Caco-2 (cell line): ENCODE results near the gene HTR3B. TPM values are rescaled to one million over a fixed set of nuclear protein-coding genes. Genes with fewer than 3 reads are reported as not detected.

Source experiments
- BruUV-seq: library from RNA; stranded (reverse); fragments of 400-500 nt; replicated peaks from 2 replicates; lab custom pipeline; 2021; lab: Mats Ljungman, UMichigan
- CTCF ChIA-PET: fragments of 300-600 bp; sonication (Branson Sonifier 250); formaldehyde crosslinking; loops from one replicate; lab custom pipeline; 2022; ENCODE audit warnings: antibody characterized with exemption; lab: Charles Lee
- POLR2A ChIA-PET: fragments of 300-600 bp; sonication (Branson Sonifier 250); formaldehyde crosslinking; loops from one replicate; lab custom pipeline; 2022; ENCODE audit warnings: antibody characterized with exemption; lab: Charles Lee
- DNase-seq, 2 experiments: peaks; one replicate each; pipeline versions ENCODE4 v3.0.0 to v3.0.0-alpha.2; 2020 to 2022
- H3K27me3 ChIP-seq: replicated peaks from 2 replicates; pipeline ENCODE4 v1.6.0; 2011; ENCODE audit warnings: low read length; ENCODE audit not compliant: control insufficient read depth, insufficient read depth
- H3K36me3 ChIP-seq: 2 replicates; pipeline ENCODE4 v1.5.1; 2011; ENCODE audit warnings: low read length; ENCODE audit not compliant: control insufficient read depth, insufficient read depth
- H3K4me1 ChIP-seq: fragments of 250-450 bp; sonication (Bioruptor Pico); 2 replicates; pipeline ENCODE4 v1.5.1; 2020; ENCODE audit warnings: mild to moderate bottlenecking
- H3K4me3 ChIP-seq: 2 replicates; pipeline ENCODE4 v1.5.1; 2011; ENCODE audit warnings: low read depth, mild to moderate bottlenecking, control low read depth, low read length
- H3K9me3 ChIP-seq: fragments of 250-450 bp; sonication (Bioruptor Pico); 2 replicates; pipeline ENCODE4 v1.5.1; 2020; ENCODE audit warnings: mild to moderate bottlenecking, moderate library complexity
- H3K27ac Mint-ChIP-seq: one replicate; pipeline ENCODE4 v1.8.0; 2022; ENCODE audit warnings: mixed read lengths; ENCODE audit not compliant: unreplicated experiment
- H3K27me3 Mint-ChIP-seq: one replicate; pipeline ENCODE4 v1.8.0; 2022; ENCODE audit warnings: mixed read lengths; ENCODE audit not compliant: insufficient read depth, unreplicated experiment
- H3K36me3 Mint-ChIP-seq: one replicate; pipeline ENCODE4 v1.8.0; 2022; ENCODE audit warnings: mild to moderate bottlenecking, mixed read lengths; ENCODE audit not compliant: insufficient read depth, unreplicated experiment
- H3K4me1 Mint-ChIP-seq: one replicate; pipeline ENCODE4 v1.8.0; 2022; ENCODE audit warnings: low read depth, mixed read lengths; ENCODE audit not compliant: unreplicated experiment
- H3K4me3 Mint-ChIP-seq: one replicate; pipeline ENCODE4 v1.8.0; 2022; ENCODE audit warnings: mild to moderate bottlenecking, moderate library complexity, mixed read lengths; ENCODE audit not compliant: unreplicated experiment
- H3K9me3 Mint-ChIP-seq: one replicate; pipeline ENCODE4 v1.8.0; 2022; ENCODE audit warnings: mixed read lengths; ENCODE audit not compliant: unreplicated experiment
- CTCF ChIP-seq, 2 experiments: fragments of 200-600 bp in 1 of 2; IDR thresholded peaks; 1 replicate in 1 of 2; 2 replicates in 1 of 2; pipeline versions ENCODE4 v1.5.1 to v1.8.0; 2011 to 2022; ENCODE audit warnings: antibody characterized with exemption in 1 of 2, control low read depth in 1 of 2, inconsistent platforms in 1 of 2, low read depth in 1 of 2, low read length in 1 of 2, mild to moderate bottlenecking in 1 of 2, moderate library complexity in 1 of 2; ENCODE audit not compliant: insufficient read depth in 1 of 2, severe bottlenecking in 1 of 2, unreplicated experiment in 1 of 2
- intact Hi-C: fragments of 100-400 bp; cut with micrococcal nuclease; formaldehyde crosslinking; loops from one replicate; pipeline ENCODE4 v1.10.0; 2022; ENCODE audit not compliant: unreplicated experiment
- total RNA-seq: library from RNA; stranded (reverse); gene quantifications from 2 replicates; pipeline ENCODE4 v1.2.3, GENCODE V29; 2022

The HTR3B gene
- total RNA-seq, 1 experiment from 2014 or later = not detected

GRCh38 chr11:113985906-113986305 lies 81.3 kb downstream of the HTR3B start:
- H3K27me3 Mint-ChIP-seq = peaks cover 33% of the 10 kb centered on the region
- DNase-seq = no peak
- intact Hi-C loops = no loop called here
- ChIA-PET POLR2A (no interaction called here), CTCF (interaction anchor here (1.2 to 1.5 kb wide), 2 partner anchors 90 to 277 kb away, joined by 6 read pairs; no protein-coding TSS in a partner anchor)
- no peaks in the 10 kb centered on the region for H3K9me3 Mint-ChIP-seq
- TF ChIP-seq CTCF (IDR thresholded peaks at IDR 0.05; ENCODE audit: insufficient read depth in 1 of 2, low read depth in 1 of 2, low read length in 1 of 2, severe bottlenecking in 1 of 2, unreplicated experiment in 1 of 2) = no peak
- no peak overlapping the region for H3K4me3 Mint-ChIP-seq
- no peaks in the 10 kb centered on the region for H3K36me3 ChIP-seq
- H3K36me3 Mint-ChIP-seq = no peaks in the 10 kb centered on the region
- no peak overlapping the region for H3K27ac Mint-ChIP-seq
- no peaks in the 10 kb centered on the region for H3K4me1 Mint-ChIP-seq
- H3K4me3 ChIP-seq = no peak overlapping the region
- peaks cover 5% of the 10 kb centered on the region for H3K27me3 ChIP-seq
- H3K9me3 ChIP-seq = no peaks in the 10 kb centered on the region
- BruUV-seq = no TSS peak
- H3K4me1 ChIP-seq = no peaks in the 10 kb centered on the region

- Histone ChIP-seq H3K4me3 (no peak overlapping the region), H3K4me1 (no peaks in the 10 kb centered on the region), H3K36me3 (no peaks in the 10 kb centered on the region), H3K27me3 (peaks cover 4% of the 10 kb centered on the region), H3K9me3 (no peaks in the 10 kb centered on the region)
- H3K27me3 Mint-ChIP-seq = peaks cover 36% of the 10 kb centered on the region
- H3K36me3 Mint-ChIP-seq = no peaks in the 10 kb centered on the region
- no peak for DNase-seq
- intact Hi-C loops = no loop called here
- no peak overlapping the region for H3K27ac Mint-ChIP-seq
- no peak for TF ChIP-seq CTCF (IDR thresholded peaks at IDR 0.05; ENCODE audit: insufficient read depth in 1 of 2, low read depth in 1 of 2, low read length in 1 of 2, severe bottlenecking in 1 of 2, unreplicated experiment in 1 of 2)
- no peak overlapping the region for H3K4me3 Mint-ChIP-seq
- no TSS peak for BruUV-seq
- CTCF ChIA-PET = interaction anchor here (1.2 to 1.5 kb wide), 2 partner anchors 90 to 276 kb away, joined by 6 read pairs; no protein-coding TSS in a partner anchor
- no peaks in the 10 kb centered on the region for H3K9me3 Mint-ChIP-seq
- H3K4me1 Mint-ChIP-seq = no peaks in the 10 kb centered on the region
- POLR2A ChIA-PET = no interaction called here
These were observed 82.0 kb downstream of the HTR3B start for GRCh38 chr11:113986351-113987140.

GRCh38 chr11:113989381-113989780 lies 84.8 kb downstream of the HTR3B start:
- Histone ChIP-seq H3K36me3 (no peaks in the 10 kb centered on the region), H3K9me3 (no peaks in the 10 kb centered on the region), H3K4me3 (no peak overlapping the region), H3K27me3 (no peaks in the 10 kb centered on the region; the same call in 1 of the 2 replicates), H3K4me1 (no peaks in the 10 kb centered on the region)
- Mint-ChIP-seq H3K9me3 (no peaks in the 10 kb centered on the region), H3K4me1 (no peaks in the 10 kb centered on the region), H3K27me3 (peaks cover 28% of the 10 kb centered on the region), H3K27ac (no peak overlapping the region), H3K4me3 (no peak overlapping the region), H3K36me3 (no peaks in the 10 kb centered on the region)
- TF ChIP-seq CTCF (IDR thresholded peaks at IDR 0.05; ENCODE audit: insufficient read depth in 1 of 2, low read depth in 1 of 2, low read length in 1 of 2, severe bottlenecking in 1 of 2, unreplicated experiment in 1 of 2) = no peak
- ChIA-PET POLR2A (no interaction called here), CTCF (no interaction called here)
- intact Hi-C loops = no loop called here
- no TSS peak for BruUV-seq
- DNase-seq = no peak
